GM18511 (cell line): ENCODE data around the gene FAT2.

Experiments
- ATAC-seq: cut with Tn5 transposase; IDR thresholded peaks from one replicate; pipeline ENCODE4 v1.9.1; 2021; ENCODE audit warnings: mild to moderate bottlenecking, moderate library complexity; ENCODE audit not compliant: unreplicated experiment

The FAT2 gene

DNA sequence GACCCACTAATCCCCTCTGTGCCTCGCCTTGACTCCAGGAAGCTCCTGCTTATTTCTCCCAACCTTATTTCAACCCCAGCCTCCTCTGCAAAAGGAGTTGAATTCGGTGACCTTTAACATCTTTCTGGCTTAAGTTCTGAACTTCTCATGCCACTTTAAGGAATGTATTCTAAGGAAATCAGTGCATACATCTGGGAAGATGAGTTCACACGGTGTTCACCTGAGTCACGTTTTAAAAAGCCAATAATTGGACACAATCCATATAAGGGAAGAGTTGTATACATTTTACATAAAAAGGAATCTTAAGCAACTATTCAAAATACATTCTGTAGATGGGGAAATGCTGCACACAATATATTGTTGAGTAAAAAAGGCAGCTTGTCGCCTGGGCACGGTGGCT lies 33.2 kb downstream of the FAT2 start:
- ATAC-seq = no peak

DNA sequence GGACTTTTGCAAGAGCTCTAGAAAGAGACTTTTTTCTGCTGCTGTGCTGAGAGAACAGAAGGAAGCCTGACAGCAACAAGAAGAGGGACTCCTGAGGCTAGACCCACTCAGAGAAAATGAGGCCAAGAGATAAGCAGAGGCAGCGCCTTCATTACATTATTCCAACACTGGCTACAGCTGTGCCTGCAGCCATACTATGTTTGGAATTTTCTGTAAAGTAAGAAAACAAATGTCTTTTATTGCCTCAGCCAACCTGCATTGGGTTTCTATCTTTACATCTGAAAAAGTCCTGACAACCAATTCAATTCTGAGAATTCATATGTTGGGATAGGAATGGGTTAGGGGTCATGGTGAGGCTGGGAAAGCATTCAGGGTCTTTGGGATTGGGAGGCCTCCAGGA lies 33.7 kb downstream of the FAT2 start:
- no peak for ATAC-seq

DNA sequence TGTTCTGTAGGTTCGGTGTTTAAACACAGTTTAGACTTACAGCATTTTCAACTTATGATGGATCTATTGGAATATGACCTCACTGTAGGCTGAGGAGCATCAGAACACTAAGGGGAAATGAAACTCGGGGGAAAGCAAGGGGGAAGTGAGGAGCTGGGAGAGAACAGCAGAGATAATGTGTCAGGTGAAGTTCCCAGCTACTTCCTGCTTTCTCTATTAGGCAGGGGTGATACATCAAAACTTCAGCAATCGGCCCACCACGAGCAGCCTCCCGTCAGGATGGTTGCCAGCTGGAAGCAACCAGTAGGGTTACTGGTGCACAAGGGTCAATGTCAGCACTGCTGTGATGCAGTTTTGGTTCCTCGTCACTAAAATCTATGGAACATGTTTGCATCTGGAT lies 34.3 kb downstream of the FAT2 start:
- peak; percentile 68 for ATAC-seq

DNA sequence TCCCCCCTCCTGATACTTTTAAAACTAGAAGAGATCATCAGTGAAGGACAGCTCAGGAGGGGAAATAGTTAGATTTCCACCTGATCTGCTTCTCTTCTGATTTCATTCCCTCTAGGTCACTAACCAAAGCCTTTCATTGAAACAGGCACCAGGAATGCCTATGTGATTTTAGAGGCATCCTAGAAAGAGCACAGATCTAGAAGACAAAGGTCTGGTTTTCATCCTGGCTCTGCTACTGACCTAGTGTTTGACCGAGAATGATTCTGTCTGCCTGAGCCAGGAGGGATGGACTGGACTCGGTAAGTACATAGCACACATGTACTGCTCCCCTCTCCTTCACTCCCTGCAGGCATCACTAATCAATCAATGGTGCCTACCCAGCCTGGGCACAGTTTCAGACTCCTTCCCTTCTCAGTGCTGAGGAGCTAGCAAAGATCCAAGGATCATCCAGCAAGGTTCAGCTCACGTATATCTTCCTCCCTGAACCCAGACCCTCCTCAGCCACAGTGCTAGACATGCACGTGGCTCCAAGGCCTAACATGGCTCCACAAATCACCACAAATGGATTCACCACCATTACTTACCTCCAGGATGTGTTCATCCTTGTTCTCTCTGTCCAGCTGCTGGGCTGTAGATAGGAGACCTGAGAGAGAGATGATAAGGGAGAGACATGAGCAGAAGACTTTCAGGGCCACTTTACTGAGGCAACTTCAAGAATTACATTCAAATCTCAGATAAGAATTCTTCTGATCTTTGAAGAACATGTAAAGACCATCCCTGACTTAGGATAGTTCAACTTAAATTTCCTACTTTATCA lies 35.2 kb downstream of the FAT2 start:
- ATAC-seq = no peak

DNA sequence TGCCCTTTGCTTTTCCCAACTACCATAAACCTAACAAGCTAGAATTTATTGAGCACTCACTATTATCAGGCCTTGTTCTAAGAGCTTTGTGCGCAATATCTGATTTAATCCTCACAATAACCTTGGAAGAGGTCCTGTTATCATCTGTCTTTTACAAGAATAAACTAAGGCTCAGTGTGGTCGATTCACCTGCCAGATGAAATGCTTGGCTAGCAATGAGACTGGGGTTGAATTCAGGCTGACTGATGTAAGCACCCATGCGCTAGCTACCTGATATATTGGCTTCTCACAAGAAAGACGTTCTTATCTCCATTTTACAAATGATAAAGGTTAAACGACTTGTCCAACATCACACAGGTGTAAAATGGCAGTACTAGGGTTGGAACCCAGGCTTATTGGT lies 37.4 kb downstream of the FAT2 start:
- no peak for ATAC-seq

DNA sequence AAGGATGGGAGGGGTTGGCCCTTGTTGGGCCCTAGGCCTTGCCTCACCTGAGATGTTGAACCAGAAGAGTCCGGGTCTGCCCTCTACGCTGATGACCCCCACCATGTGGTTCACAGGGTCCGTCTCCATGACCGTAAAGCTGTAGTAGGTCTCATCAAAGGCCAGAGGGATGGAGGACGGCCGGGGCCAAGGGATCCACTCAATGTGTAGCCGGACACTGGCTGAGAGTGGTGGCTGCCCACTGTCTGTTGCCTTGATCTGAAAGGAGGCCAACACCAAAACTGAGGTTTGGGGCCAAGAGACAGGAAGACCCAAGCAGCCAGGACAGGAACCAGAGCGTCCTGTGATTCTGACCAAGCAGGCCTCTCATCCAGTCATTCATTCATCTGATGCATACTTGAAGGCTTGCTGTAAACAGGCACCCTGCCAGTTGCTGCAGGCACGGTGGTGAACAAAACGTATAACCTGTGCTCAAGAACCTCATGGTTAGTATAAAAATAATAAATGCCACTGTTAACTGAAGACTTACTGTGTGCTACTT lies 37.9 kb downstream of the FAT2 start:
- no peak for ATAC-seq

DNA sequence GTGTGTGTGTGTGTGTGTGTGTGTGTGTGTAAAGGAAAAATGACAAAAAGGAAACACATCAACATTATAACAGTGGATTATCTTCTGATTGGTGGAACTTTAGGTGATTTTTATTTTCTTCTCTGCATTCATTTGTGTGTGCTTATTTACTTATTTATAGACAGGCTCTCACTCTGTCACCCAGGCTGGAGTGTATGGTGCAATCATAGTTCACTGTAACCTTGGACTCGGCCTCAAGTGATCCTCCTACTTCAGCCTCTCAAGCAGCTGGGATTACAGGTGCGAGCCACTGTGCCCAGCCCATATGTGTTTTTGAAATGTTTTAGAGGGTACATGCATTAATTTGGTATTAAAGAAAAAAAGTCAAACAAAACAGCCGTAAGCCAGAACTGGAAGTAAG lies 39.1 kb downstream of the FAT2 start:
- no peak for ATAC-seq

DNA sequence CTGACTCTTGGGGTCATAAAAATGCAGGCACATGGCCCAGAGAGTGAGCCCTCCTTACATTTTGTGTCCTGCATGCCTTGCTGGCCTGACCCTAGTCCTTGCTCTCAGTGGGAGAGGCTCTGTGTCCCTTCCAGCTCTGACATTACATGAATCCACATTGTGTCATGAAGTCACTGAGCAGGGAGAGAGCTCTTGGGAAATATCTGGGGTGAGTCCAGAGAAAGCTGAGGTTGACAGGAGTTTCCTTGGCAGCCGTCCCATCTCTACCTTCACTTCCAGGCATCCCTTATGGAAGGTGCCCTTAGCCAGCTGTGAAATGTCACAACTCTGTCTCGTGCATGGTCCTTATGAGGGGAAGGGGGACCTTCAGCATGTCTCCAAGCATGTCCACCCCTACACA lies 41.0 kb downstream of the FAT2 start:
- ATAC-seq = no peak

DNA sequence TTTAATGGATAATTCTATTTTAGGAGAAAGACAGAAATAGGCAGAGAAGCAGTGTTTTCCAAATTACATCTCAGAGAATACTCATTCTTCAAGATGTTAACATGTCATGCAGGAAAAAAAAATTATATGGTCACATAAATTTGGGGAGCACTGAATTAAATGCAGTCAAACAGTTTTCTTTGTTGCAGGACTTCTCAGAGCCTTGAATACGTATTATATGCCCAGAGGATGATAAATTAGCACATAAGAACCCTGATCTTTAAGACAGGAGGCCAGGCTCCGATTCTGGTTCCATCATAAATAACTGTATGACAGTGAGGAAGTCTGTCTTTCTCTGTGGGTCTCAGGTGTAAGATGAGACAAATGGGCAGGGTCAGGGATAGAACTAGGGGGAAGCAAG lies 41.4 kb downstream of the FAT2 start:
- no peak for ATAC-seq

DNA sequence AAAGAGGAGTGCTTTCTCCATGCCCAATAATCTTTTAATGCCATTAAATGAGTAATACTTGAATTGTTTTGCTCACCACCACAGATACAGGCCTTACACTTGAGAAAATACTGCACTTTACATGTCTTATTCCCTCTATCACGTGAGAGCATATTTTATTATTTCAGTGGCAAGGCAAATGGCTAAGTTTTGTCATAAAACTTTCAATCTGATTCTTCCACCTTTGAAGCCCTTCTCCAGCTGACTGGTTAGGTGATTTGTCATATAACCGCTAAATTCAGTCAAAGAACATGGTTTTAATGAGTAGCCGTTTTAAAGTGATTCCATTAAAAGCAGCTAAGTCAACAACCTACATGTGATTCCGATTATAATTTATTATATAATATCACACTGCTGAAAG lies 43.8 kb downstream of the FAT2 start:
- no peak for ATAC-seq

DNA sequence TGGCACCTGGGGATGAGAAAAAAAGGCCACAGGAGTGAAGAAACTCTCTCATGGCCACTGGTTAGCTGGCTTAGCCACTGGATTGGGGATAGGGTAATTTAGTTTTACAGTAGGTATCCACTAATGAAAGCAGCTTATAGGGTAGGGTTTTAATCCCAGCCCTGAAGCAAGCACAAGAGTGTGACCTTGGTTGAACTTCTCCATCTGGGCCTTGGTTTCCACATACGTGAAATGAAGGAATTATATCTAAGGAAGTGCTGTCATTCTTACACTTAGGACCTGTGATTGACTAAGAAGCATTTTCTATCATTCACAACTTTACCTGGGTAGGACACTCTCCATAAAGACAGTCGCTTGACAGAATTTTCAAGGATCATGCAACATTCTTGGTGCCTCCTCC lies 49.6 kb downstream of the FAT2 start:
- ATAC-seq = no peak
